HG03095 (cell line): ENCODE results near the gene ELOVL7.
"Not testable (repeated sequence)": the region's sequence is repeated elsewhere in the genome, so short reads cannot be mapped to it uniquely, and the experiment has no call there.

ENCODE experiments used
- ATAC-seq: cut with Tn5 transposase; IDR thresholded peaks from one replicate; pipeline ENCODE4 v1.9.1; 2021; ENCODE audit warnings: moderate library complexity; ENCODE audit not compliant: unreplicated experiment

ELOVL7 gene

GRCh38 chr5:60830581-60831127 is 13.4 kb downstream of the ELOVL7 start:
- ATAC-seq = peak; percentile 40

GRCh38 chr5:60829490-60830266 is 14.4 kb downstream of the ELOVL7 start:
- no peak for ATAC-seq

- ATAC-seq = no peak
Measured at GRCh38 chr5:60827201-60827600, 16.9 kb downstream of the ELOVL7 start.

- peak; percentile 83 for ATAC-seq
Measured at GRCh38 chr5:60826653-60827052, 17.4 kb downstream of the ELOVL7 start.

GRCh38 chr5:60823574-60823973 is 20.5 kb downstream of the ELOVL7 start:
- ATAC-seq = no peak

- no peak for ATAC-seq
Measured at GRCh38 chr5:60822285-60822556, 21.8 kb downstream of the ELOVL7 start.

GRCh38 chr5:60821488-60822284 is 22.4 kb downstream of the ELOVL7 start:
- ATAC-seq = no peak

GRCh38 chr5:60820593-60821487 is 23.2 kb downstream of the ELOVL7 start:
- ATAC-seq = no peak

GRCh38 chr5:60816138-60816537 is 27.9 kb downstream of the ELOVL7 start:
- ATAC-seq = not testable (repeated sequence)

- ATAC-seq = no peak
Measured at GRCh38 chr5:60814498-60814897, 29.6 kb downstream of the ELOVL7 start.

GRCh38 chr5:60812426-60812825 is 31.6 kb downstream of the ELOVL7 start:
- no peak for ATAC-seq

GRCh38 chr5:60811105-60811504 is 33.0 kb downstream of the ELOVL7 start:
- ATAC-seq = no peak

- ATAC-seq = peak; percentile 76
Measured at GRCh38 chr5:60810438-60811085, 33.5 kb downstream of the ELOVL7 start.

GRCh38 chr5:60809891-60810425 is 34.1 kb downstream of the ELOVL7 start:
- ATAC-seq = no peak

- no peak for ATAC-seq
Measured at GRCh38 chr5:60806591-60807243, 37.4 kb downstream of the ELOVL7 start.

- no peak for ATAC-seq
Measured at GRCh38 chr5:60805463-60805862, 38.6 kb downstream of the ELOVL7 start.

GRCh38 chr5:60803712-60804111 is 40.4 kb downstream of the ELOVL7 start:
- no peak for ATAC-seq

GRCh38 chr5:60802986-60803385 is 41.1 kb downstream of the ELOVL7 start:
- ATAC-seq = no peak

GRCh38 chr5:60802226-60802625 is 41.8 kb downstream of the ELOVL7 start:
- no peak for ATAC-seq
